ENCODE data around the gene PICALM.
A peak's percentile ranks its signal among the peaks of the same experiment; 100 is the strongest.

The PICALM gene

GRCh38 chr11:86050196-86050709 lies 18.6 kb downstream of the PICALM start:
- H3K4me1 Mint-ChIP-seq (ENCODE audit: low read depth) = peaks cover 66% of the 10 kb centered on the region
- H3K27ac Mint-ChIP-seq = no peak overlapping the region
- H3K36me3 Mint-ChIP-seq (ENCODE audit: low read depth) = peaks cover 15% of the 10 kb centered on the region
- no peak overlapping the region for H3K4me3 Mint-ChIP-seq
- H3K9me3 Mint-ChIP-seq = no peaks in the 10 kb centered on the region
- H3K27me3 Mint-ChIP-seq (ENCODE audit: low read depth) = no peaks in the 10 kb centered on the region

GRCh38 chr11:86047275-86047991 lies 21.5 kb downstream of the PICALM start:
- Mint-ChIP-seq H3K36me3 (ENCODE audit: low read depth) (peaks cover 9% of the 10 kb centered on the region), H3K4me3 (peak overlapping the region; percentile 36), H3K27me3 (ENCODE audit: low read depth) (no peaks in the 10 kb centered on the region), H3K27ac (peak overlapping the region; percentile 62), H3K9me3 (no peaks in the 10 kb centered on the region), H3K4me1 (ENCODE audit: low read depth) (peaks cover 71% of the 10 kb centered on the region)

- H3K27ac Mint-ChIP-seq = peak overlapping the region; percentile 12
Measured at GRCh38 chr11:86046116-86046515, 22.8 kb downstream of the PICALM start.

GRCh38 chr11:86043765-86044503 lies 24.9 kb downstream of the PICALM start:
- H3K4me3 Mint-ChIP-seq = no peak overlapping the region
- no peaks in the 10 kb centered on the region for H3K9me3 Mint-ChIP-seq
- peaks cover 59% of the 10 kb centered on the region for H3K4me1 Mint-ChIP-seq (ENCODE audit: low read depth)
- H3K36me3 Mint-ChIP-seq (ENCODE audit: low read depth) = peaks cover 3% of the 10 kb centered on the region
- no peaks in the 10 kb centered on the region for H3K27me3 Mint-ChIP-seq (ENCODE audit: low read depth)
- H3K27ac Mint-ChIP-seq = peak overlapping the region; percentile 3

More at GRCh38 chr11:86046116-86046515, 22.8 kb downstream of the PICALM start:
- peaks cover 2% of the 10 kb centered on the region for H3K36me3 Mint-ChIP-seq (ENCODE audit: low read depth)
- peaks cover 67% of the 10 kb centered on the region for H3K4me1 Mint-ChIP-seq (ENCODE audit: low read depth)
- H3K9me3 Mint-ChIP-seq = no peaks in the 10 kb centered on the region
- H3K4me3 Mint-ChIP-seq = peak overlapping the region; percentile 6
- H3K27me3 Mint-ChIP-seq (ENCODE audit: low read depth) = no peaks in the 10 kb centered on the region

- H3K4me1 Mint-ChIP-seq (ENCODE audit: low read depth) = peaks cover 47% of the 10 kb centered on the region
Measured at GRCh38 chr11:86041975-86042378, 26.9 kb downstream of the PICALM start.

GRCh38 chr11:86040919-86041850 lies 27.7 kb downstream of the PICALM start:
- peaks cover 44% of the 10 kb centered on the region for H3K4me1 Mint-ChIP-seq (ENCODE audit: low read depth)
- no peak overlapping the region for H3K27ac Mint-ChIP-seq
- no peak overlapping the region for H3K4me3 Mint-ChIP-seq
- H3K36me3 Mint-ChIP-seq (ENCODE audit: low read depth) = peaks cover 3% of the 10 kb centered on the region
- H3K27me3 Mint-ChIP-seq (ENCODE audit: low read depth) = no peaks in the 10 kb centered on the region
- no peaks in the 10 kb centered on the region for H3K9me3 Mint-ChIP-seq

More at GRCh38 chr11:86041975-86042378, 26.9 kb downstream of the PICALM start:
- no peaks in the 10 kb centered on the region for H3K27me3 Mint-ChIP-seq (ENCODE audit: low read depth)
- H3K9me3 Mint-ChIP-seq = no peaks in the 10 kb centered on the region
- H3K27ac Mint-ChIP-seq = peak overlapping the region; percentile 27
- no peak overlapping the region for H3K4me3 Mint-ChIP-seq
- peaks cover 3% of the 10 kb centered on the region for H3K36me3 Mint-ChIP-seq (ENCODE audit: low read depth)

GRCh38 chr11:86039094-86039493 lies 29.8 kb downstream of the PICALM start:
- H3K27me3 Mint-ChIP-seq (ENCODE audit: low read depth) = no peaks in the 10 kb centered on the region
- no peak overlapping the region for H3K27ac Mint-ChIP-seq
- peaks cover 37% of the 10 kb centered on the region for H3K4me1 Mint-ChIP-seq (ENCODE audit: low read depth)
- no peaks in the 10 kb centered on the region for H3K9me3 Mint-ChIP-seq
- H3K4me3 Mint-ChIP-seq = no peak overlapping the region
- H3K36me3 Mint-ChIP-seq (ENCODE audit: low read depth) = peaks cover 4% of the 10 kb centered on the region

- Mint-ChIP-seq H3K4me1 (ENCODE audit: low read depth) (peaks cover 33% of the 10 kb centered on the region), H3K27ac (peak overlapping the region; percentile 26)
Measured at GRCh38 chr11:86037743-86038142, 31.1 kb downstream of the PICALM start.

GRCh38 chr11:86035920-86036319 lies 33.0 kb downstream of the PICALM start:
- H3K4me3 Mint-ChIP-seq = no peak overlapping the region
- no peaks in the 10 kb centered on the region for H3K9me3 Mint-ChIP-seq
- peaks cover 15% of the 10 kb centered on the region for H3K36me3 Mint-ChIP-seq (ENCODE audit: low read depth)
- H3K27me3 Mint-ChIP-seq (ENCODE audit: low read depth) = no peaks in the 10 kb centered on the region
- no peak overlapping the region for H3K27ac Mint-ChIP-seq
- H3K4me1 Mint-ChIP-seq (ENCODE audit: low read depth) = peaks cover 30% of the 10 kb centered on the region

More at GRCh38 chr11:86037743-86038142, 31.1 kb downstream of the PICALM start:
- H3K36me3 Mint-ChIP-seq (ENCODE audit: low read depth) = peaks cover 9% of the 10 kb centered on the region
- H3K27me3 Mint-ChIP-seq (ENCODE audit: low read depth) = no peaks in the 10 kb centered on the region
- no peak overlapping the region for H3K4me3 Mint-ChIP-seq
- H3K9me3 Mint-ChIP-seq = no peaks in the 10 kb centered on the region

- Mint-ChIP-seq H3K4me3 (no peak overlapping the region), H3K27ac (no peak overlapping the region), H3K4me1 (ENCODE audit: low read depth) (peaks cover 30% of the 10 kb centered on the region), H3K36me3 (ENCODE audit: low read depth) (peaks cover 20% of the 10 kb centered on the region), H3K27me3 (ENCODE audit: low read depth) (no peaks in the 10 kb centered on the region), H3K9me3 (no peaks in the 10 kb centered on the region)
Measured at GRCh38 chr11:86035164-86035563, 33.7 kb downstream of the PICALM start.

- Mint-ChIP-seq H3K36me3 (ENCODE audit: low read depth) (peaks cover 21% of the 10 kb centered on the region), H3K27ac (no peak overlapping the region), H3K4me1 (ENCODE audit: low read depth) (peaks cover 30% of the 10 kb centered on the region)
Measured at GRCh38 chr11:86034710-86035109, 34.2 kb downstream of the PICALM start.

GRCh38 chr11:86021377-86021776 lies 47.5 kb downstream of the PICALM start:
- H3K4me3 Mint-ChIP-seq = no peak overlapping the region

More at GRCh38 chr11:86034710-86035109, 34.2 kb downstream of the PICALM start:
- Mint-ChIP-seq H3K27me3 (ENCODE audit: low read depth) (no peaks in the 10 kb centered on the region), H3K9me3 (no peaks in the 10 kb centered on the region), H3K4me3 (no peak overlapping the region)

GRCh38 chr11:86018249-86018648 lies 50.6 kb downstream of the PICALM start:
- H3K27ac Mint-ChIP-seq = no peak overlapping the region
- no peaks in the 10 kb centered on the region for H3K9me3 Mint-ChIP-seq
- peaks cover 45% of the 10 kb centered on the region for H3K36me3 Mint-ChIP-seq (ENCODE audit: low read depth)
- H3K4me3 Mint-ChIP-seq = no peak overlapping the region
- peaks cover 31% of the 10 kb centered on the region for H3K4me1 Mint-ChIP-seq (ENCODE audit: low read depth)
- no peaks in the 10 kb centered on the region for H3K27me3 Mint-ChIP-seq (ENCODE audit: low read depth)

More at GRCh38 chr11:86021377-86021776, 47.5 kb downstream of the PICALM start:
- Mint-ChIP-seq H3K9me3 (no peaks in the 10 kb centered on the region), H3K27me3 (ENCODE audit: low read depth) (no peaks in the 10 kb centered on the region), H3K36me3 (ENCODE audit: low read depth) (peaks cover 47% of the 10 kb centered on the region), H3K4me1 (ENCODE audit: low read depth) (peaks cover 32% of the 10 kb centered on the region), H3K27ac (peak overlapping the region; percentile 50)

GRCh38 chr11:86016451-86016850 lies 52.4 kb downstream of the PICALM start:
- Mint-ChIP-seq H3K4me1 (ENCODE audit: low read depth) (peaks cover 20% of the 10 kb centered on the region), H3K36me3 (ENCODE audit: low read depth) (peaks cover 38% of the 10 kb centered on the region), H3K9me3 (no peaks in the 10 kb centered on the region), H3K4me3 (no peak overlapping the region), H3K27me3 (ENCODE audit: low read depth) (no peaks in the 10 kb centered on the region), H3K27ac (peak overlapping the region; percentile 21)

All from T-helper 1 cell treated with Interleukin-12 subunit alpha and Interleukin-12 subunit beta and Interleukin-4 antibody, amounts not matched to agents 30 μg/mL and 1 μg/mL, for 36 hours (primary cell).